HG03139 (cell line): ENCODE data around the gene CTU2.

Experiments
- ATAC-seq: cut with Tn5 transposase; IDR thresholded peaks from one replicate; pipeline ENCODE4 v1.9.1; 2021; ENCODE audit not compliant: unreplicated experiment

CTU2 gene

DNA sequence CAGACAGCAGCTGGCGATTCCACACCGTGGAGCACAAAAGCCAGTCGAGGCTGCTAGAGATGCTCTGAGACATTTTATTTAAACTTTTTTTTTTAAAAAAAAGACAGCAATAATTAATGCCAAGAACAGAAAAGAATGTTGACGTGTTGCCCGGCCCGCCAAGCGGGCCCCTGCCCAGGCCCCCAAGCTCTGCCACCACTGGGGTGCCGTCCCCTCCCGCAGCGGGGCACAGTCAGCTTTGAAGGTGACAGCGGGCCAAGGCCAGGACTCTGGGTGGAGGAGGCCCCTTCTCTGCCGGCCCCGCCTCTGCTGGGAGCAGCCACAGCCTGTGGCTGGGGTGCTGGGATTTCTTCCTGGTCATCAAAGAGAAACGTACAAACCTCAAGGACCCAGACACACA, 9.9 kb upstream of the CTU2 start:
- no peak for ATAC-seq

DNA sequence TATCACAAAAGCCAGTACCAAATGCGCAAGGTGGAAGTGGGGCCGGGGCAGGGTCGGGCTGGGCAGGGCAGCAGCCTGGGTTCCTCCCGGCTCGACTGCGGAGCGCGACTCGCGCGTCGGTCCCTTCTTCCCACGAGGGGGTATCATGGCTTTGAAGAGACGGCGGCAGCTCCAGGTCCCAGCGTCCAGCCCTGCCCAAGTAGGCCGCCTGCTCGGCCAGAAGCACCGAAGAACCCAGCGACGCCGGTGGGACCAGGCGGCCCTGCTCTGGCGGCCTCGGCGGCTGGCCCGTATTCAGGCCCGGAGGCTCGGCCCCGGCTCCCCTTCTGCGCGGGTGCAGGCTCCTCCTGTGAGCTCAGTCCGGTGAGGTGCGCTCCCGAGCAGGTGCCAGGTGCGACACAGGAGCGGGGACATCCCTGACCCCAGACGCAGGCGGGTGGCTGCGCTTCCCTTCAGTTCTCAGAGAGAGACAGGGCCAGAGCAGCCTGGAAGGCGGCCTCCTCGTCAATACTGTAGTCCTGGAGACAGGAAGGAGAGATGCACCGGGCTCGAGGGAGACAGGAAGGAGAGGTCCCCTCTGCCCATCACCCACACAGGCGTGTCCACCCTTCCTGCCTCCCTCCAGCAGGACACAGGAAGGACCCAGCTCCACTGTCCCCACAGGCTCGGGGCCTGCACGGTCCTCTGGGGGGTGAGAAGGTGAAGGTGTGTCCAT, 9.0 kb upstream of the CTU2 start:
- no peak for ATAC-seq

DNA sequence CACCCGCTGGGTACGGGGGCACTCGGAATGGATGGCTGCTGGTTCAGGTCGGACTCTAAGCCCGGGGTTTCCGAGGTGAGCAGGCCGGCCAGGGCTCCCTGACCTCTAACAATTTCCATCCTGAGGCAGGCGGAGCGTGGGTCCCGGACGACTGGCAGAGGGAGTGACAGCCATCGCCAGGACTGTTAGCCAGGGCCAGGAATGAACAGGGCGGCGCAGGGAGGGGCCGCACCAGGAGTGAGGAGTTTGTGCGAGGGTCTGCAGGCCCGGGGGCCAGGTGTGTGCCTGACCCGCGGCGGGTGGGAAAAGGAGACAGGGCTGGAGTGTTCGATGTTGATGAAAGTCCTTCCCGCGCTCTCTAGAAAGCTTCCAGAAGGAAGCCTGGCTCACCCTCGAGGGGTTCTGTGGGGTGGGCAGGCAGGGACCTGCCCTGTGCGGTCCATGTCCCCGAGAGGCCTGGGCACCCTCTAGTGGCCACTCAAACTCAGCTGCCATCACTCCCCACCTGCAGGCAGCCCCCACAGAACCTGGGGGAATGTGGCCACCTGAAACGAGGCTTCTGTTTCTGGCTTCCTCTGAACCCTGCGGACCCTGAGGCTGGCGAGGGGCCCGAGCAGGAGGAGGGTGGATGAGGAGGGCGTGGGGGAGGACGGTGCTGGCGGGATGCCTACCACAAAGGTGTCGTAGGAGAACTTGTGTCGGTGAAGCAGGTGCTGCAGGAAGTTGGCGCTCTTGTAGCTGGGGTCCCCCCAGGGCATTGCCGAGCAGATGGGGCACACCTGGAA, 8.3 kb upstream of the CTU2 start:
- ATAC-seq: no peak

DNA sequence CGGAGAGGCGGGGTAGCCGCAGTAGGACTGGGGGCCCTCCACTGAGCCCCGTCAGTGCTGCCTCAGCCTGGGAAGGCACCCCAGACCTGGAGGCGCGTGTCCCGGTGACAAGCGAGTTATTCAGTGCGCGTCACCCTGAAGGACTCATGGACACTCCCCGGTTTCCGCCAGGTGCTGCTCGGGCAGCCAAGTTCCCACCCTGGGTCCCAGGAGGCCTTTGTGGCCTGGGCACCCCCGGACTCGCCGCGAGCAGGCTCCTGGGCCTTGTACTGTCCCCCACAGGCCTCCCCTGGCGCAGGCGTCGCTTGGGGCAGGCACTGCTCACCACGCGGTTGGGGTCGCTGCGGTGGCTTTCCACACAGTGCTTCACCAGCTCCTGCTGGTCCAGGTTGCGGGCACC, 7.7 kb upstream of the CTU2 start:
- ATAC-seq: no peak

DNA sequence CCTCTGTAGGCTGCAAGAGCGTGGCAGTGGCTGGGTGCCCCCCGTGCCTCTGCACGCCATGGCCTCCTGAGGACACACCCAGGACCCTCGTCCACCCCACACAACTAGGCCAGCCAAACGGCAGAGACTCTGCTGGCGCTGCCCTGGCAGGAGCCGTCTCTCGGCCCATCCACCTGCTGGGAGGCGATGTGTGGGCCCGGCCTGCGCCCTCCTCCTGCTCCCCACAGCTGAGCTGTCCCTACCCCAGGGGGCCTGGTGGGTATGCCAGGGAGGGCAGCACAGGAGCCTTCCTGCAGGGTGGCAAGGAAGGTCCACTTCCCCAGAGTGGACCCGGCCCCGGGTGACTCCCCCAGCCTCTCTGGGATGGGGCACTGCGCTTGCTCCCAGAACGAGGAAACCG, 7.1 kb upstream of the CTU2 start:
- no peak for ATAC-seq

DNA sequence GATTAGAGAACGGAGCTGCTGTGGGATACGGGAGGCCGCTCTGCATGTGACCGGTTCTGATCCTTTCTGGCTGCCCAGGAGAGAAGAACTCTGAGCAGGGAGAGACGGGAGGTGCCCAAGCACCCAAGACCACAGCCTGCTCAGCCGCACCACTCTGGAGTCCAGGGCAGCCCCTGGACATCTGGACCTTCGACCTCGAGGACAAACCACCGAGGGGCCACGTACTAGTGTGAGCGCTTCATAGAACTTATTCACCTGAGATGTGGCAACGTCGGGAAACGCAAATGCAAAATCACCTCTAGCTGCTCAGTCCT, 6.0 kb upstream of the CTU2 start:
- ATAC-seq: no peak

DNA sequence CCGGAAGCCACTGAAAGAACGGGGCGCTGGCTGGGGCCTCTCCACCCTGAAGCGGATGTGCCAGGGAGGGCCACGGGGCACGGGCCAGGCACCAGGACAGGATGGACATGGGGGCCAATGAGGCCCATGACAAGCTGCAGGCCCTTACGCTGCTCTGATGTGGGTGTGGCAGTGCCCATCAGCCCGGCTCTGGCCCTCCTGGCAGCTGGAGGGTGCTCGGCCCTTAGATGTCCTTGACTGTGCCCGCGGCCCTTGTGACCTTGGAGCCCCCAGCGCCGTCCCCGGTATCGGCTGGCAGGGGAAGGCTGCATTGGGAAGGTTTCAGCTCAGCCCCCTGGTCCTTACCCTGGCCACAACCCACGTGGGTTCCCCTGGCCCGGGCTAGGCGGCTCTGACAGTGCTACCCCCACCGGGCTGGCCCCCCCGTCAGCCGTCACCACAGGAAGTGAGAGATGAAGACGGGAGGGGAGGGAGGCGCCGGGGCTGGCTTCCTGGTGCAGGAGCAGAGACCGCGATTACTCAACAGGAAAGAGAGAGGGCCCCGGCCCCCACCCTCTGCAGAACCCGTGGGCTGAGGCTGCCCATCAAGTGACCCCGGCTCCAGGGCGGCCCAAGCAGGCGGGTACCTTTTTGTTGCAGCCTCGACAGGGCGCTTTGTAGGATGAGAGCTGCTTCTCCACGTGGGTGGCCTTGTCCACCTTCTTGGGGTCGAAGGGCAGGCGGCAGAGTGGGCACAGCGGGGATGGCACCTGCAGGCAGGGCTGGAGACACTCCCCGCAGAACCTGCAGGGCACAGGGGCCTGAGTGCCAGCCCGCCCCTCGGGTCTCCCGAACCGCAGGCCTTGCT, 5.4 kb upstream of the CTU2 start:
- ATAC-seq: peak; percentile 56

DNA sequence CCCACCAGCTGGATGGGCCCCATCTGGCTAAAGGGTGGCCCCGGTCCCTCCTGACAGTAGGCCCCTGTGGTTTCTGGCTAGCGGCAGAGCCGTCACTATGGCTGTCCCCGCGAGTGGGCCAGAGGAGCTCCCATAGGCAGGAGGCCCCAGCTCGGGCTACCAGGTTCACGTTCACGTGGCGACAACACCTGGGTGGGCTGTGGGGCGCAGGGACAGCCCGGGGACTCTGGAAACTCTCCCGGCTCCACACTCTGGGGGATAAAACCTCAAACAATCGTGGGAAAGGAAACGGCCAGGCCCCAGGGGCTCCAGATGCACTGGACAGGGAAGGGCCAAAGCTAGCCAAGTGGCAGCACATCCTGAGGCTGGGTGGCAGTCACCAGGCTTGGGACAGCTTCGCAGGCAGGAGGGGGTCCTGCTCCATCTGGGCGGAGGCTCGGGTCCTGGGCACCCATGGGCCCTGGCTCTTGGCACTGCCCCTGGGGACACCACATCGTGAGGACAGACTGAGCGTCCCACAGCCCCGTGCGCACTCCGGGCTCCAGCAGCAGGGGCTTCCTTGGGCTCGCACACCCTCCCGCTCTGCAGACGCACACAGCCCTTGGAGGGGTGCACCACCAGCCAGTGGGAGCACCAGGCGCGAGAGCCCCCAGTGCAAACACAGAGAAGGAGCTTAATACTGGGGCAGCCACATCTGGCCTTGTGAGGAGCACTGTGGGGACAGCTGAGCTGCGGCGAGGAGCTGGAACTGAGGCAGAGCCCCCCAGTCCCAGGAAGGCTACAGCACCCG, 4.5 kb upstream of the CTU2 start:
- no peak for ATAC-seq

DNA sequence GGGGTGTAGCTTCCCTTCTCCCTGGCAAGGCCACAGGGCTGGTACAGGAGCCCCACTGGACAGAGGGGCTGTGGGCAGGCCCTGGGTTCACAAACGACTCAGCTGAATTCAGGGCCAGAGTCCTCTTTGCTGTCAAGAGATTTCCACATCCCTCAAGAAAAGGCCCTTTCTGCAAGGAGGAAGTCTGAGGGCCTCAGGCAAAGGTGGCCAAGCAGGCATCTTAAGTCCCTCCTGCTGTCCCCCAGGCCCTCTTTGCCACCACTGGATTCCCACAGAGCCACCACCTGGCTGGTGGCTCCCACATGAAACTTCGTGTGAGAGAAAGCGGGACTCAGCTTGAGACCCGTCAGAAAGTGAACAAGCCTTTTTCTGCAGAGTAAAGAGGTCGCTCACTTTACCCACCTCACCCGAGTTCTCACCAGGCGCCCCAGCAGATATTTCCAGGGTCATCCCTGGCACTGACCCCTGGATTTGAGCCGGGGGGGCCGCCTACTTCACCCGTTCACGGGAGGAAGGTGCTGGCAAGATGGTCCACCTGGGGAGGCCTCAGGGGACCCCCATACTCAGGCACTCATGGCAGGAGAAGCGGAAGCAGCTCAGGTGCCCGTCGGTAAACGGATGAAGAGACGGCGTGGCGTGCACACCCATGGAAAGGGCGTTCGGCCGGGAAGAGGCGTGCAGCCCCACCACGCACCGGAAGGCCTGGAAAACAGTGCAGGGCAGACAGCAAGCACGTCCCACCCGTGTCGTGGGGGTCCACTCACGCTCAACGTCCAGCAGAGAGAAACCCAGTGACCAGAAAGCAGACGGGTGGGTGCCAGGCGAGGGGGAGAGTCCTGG, 3.7 kb upstream of the CTU2 start:
- ATAC-seq: no peak

DNA sequence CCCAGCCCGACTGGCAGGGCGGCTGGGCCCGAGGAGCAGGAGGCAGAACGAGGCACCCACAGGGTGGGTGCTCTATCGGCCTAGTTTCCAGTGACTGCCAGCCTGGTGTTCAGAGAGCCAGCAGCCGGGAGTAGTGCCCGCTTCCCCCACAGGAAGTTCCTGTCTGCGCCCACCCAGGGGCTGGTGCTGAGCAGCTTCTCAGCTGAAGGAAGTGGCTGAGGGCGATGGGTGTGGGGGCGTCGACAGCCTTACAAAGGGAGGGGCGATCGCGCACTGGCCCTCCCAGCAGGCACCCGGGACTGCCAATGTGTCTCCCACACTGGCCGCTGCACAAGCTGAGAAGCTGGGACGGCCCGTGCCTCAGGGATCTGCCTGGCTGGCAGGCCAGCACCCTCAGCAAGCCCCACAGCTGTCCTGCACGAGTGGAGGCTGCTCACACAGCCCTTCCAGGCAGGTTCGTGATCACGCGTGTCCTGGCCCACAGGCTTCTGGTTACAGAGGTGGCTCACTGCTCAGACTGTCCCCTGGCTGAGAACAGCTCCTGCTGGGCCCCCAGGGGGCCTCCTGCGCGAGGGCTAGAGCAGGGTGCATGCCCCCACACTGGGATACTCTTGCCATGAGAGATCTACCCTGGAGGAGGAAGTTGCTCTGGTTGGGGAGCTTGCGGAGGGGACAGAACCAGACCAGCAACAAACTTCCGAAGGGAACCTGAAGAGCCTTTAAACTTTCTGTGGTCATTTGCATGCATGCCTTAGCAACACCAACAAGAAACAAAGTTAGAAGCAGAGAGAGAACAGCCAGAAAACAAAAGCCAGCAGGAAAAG, 2.6 kb upstream of the CTU2 start:
- ATAC-seq: no peak

DNA sequence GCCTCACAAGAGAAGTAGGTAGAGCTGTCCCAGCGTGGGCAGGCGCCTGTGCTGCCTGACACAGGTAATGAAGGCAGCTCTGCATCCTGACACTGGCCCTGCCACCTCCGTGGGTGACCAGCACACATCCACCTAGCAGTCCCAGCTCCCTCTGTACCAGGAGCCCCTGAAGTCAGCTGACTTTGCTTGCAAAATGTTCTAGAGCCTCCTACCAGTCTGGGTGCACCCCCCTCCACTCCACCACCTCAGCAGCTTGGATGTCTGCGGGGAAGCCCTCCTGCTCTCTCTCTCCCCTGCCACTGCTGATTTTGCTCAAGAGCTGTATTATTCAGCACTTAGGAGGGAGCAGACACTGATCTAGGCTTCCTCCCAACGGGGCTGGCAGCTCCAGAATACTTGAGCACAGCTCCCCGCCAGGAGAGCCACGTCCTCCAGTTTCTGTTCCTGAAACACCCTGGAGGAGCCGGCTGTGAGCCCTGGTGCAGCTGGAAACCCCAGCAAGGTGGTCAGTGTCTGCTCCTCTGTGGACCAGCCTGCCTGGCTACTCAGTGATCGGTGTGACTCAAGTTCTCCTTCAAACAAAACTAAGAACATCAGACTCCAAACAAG, 1.1 kb upstream of the CTU2 start:
- ATAC-seq: no peak

DNA sequence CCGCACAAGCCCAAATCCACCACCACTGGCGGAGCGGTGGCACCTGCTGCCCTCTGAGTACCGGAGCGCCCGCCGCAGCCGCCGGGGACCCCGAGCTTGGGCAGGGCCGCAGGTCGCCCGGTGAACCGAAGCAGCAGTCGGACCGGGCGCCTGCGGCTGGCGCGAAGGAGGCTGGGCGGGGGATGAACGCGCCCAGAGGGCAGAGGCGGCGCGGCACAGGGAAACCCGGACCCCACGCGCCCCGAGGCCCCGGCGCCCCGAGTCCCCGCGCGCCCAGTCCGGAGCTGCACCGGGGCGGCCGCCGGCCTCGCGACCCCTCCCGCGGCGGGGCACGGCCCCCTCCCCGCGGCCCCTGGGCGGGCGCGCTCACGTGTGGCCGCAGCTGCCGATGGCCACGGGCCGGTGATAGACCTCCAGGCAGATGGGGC, 488 bp upstream of the CTU2 start:
- ATAC-seq: peak; percentile 13

DNA sequence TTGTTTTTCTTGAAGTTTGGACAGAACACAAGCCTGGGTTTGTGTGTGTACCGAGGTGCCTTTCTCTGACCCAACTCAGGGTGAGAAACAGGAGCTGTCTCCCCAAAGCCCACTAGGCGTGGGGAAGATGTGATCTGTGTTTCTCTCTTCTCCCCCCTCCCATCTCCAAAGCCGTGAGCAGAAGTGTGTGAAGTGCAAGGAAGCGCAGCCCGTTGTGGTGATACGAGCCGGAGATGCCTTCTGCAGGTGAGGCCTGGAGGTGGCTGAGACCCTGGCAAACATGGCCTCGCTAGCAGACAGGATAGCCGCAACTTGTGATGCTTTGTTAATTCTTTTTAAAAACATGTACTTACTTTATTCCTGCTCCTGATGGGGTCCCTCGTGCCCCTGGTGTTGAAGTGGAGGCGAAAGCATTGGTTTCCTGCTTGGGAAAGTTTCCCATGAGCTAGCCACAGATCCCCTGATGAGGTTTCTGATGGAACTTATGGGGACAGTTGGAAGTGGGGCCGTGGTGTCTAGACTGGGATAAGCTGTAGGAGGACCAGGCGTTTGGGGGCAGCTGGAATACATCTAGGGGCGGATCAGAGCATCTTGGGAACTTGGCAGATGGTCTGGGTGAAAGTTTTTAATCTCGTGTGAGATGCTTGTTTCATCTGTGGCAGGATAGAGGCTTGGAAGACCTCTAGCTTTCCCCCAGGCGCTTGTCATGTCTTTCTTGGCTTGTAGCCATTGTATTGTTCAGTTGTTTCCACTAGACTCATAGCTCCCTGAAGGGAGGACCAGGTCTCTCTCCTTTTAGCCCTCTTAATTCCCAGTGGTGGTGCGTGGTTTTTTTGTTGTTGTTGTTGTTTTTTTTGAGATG, 893 bp downstream of the CTU2 start:
- ATAC-seq: no peak

DNA sequence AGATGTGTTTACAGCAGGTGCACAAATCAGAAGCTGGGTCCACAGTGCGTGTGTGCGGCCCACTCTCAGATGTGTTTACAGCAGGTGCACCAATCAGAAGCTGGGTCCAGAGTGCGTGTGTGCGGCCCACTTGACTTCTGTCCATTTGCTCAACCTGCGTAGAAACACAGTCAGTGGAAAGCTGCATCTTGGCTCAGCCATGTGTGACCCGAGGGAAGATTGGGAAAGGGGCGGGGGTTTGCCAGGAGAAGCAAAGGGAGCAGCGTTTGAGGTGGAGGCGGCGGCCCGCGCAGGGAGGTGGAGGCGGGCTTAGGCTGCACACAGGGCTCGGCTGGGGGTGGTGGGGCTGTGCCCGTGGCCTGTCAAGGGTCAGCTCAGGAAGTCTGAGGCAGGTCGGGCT, 4.3 kb downstream of the CTU2 start:
- no peak for ATAC-seq

DNA sequence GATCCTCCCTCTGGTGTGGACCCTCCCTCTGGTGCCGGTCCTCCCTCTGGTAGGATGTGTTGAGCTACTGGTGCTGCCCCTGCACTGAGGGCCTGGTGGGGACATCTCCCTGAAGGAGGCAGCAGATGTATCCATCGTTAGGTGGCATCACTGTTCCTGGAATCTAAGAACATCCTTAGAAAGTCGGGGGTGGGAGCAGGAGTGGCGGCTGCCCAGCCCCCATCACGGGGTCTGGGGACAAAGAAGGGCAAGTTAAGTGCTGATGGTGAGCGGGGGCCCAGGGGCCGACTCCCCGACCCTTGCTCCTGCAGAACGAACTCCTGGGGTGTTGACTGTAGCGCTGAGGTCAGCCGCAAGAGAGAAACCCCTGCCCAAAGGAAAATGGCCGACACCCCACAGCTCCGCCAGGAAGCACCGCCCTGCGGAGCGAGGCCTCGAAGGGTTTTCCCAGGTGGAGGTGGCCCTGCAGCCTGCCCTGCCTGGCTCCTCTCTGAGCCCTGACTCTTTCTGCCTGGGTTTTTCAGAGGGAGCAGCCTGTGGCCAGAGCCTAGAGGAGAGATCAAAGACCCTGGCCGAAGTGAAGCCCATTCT, 5.5 kb downstream of the CTU2 start:
- ATAC-seq: no peak

DNA sequence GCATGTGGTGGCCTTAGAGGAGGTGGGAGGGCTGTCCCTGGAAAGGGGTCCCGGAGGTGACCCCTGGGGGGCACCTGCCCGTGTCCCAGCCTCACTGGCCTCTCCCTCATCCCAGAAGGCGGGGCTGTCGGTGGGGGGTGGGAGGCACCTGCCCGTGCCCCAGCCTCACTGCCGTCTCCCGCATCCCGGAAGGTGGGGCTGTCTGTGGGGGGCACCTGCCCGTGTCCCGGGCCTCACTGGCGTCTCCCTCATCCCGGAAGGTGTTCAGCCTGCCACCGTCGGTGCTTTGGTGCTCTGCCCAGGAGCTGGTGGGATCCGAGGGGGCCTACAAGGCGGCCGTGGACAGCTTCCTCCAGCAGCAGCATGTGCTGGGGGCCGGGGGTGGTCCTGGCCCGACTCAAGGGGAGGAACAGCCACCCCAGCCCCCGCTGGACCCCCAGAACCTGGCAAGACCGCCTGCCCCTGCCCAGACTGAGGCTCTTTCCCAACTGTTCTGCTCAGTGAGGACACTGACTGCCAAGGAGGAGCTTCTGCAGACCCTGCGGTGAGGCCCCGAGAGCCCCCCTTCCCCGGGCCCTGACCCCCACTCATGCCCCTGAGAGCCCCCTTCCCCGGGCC, 6.2 kb downstream of the CTU2 start:
- no peak for ATAC-seq

DNA sequence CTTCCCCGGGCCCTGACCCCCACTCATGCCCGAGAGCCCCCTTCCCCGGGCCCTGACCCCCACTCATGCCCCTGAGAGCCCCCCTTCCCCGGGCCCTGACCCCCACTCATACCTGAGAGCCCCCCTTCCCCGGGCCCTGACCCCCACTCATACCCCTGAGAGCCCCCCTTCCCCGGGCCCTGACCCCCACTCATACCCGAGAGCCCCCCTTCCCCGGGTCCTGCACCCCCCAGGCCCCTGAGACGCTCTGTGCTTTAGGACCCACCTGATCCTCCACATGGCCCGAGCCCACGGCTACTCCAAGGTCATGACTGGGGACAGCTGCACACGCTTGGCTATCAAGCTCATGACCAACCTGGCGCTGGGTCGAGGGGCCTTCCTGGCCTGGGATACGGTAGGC, 6.8 kb downstream of the CTU2 start:
- no peak for ATAC-seq
